SJSA1 (cell line): ENCODE data around the gene COL20A1. TPM values are rescaled to one million over a fixed set of nuclear protein-coding genes. Genes with fewer than 3 reads are reported as not detected.

Experiments
- DNase-seq, 2 experiments: peaks; one replicate each; pipeline ENCODE4 v3.0.0-alpha.2; 2015 to 2020; ENCODE audit warnings: low spot score in 2 of 2, low read depth in 1 of 2
- H3K27ac ChIP-seq: fragments of 250-450 bp; sonication (Bioruptor Pico); 2 replicates; pipeline ENCODE4 v1.5.1; 2020; ENCODE audit warnings: mild to moderate bottlenecking, moderate library complexity
- H3K27me3 ChIP-seq: fragments of 250-450 bp; sonication (Bioruptor Pico); replicated peaks from 2 replicates; pipeline ENCODE4 v1.5.1; 2020; ENCODE audit warnings: mild to moderate bottlenecking, moderate library complexity
- H3K36me3 ChIP-seq: fragments of 250-450 bp; sonication (Bioruptor Pico); 2 replicates; pipeline ENCODE4 v1.5.1; 2020; ENCODE audit warnings: mild to moderate bottlenecking
- H3K4me1 ChIP-seq: fragments of 250-450 bp; sonication (Bioruptor Pico); replicated peaks from 2 replicates; pipeline ENCODE4 v1.6.1; 2021; ENCODE audit warnings: mild to moderate bottlenecking
- H3K4me3 ChIP-seq: fragments of 250-450 bp; sonication (Bioruptor Pico); 2 replicates; pipeline ENCODE4 v1.5.1; 2020; ENCODE audit warnings: mild to moderate bottlenecking
- H3K9me3 ChIP-seq: fragments of 250-450 bp; sonication (Bioruptor Pico); replicated peaks from 2 replicates; pipeline ENCODE4 v1.5.1; 2020; ENCODE audit warnings: mild to moderate bottlenecking
- total RNA-seq: library from RNA; depleted of rRNA; stranded (reverse); fragments of >200 nt; shearing (Covaris generic); gene quantifications from 2 replicates; pipeline ENCODE4 v1.2.3, GENCODE V29; 2014

COL20A1 gene
- total RNA-seq, 1 experiment from 2014 or later = not detected

DNA sequence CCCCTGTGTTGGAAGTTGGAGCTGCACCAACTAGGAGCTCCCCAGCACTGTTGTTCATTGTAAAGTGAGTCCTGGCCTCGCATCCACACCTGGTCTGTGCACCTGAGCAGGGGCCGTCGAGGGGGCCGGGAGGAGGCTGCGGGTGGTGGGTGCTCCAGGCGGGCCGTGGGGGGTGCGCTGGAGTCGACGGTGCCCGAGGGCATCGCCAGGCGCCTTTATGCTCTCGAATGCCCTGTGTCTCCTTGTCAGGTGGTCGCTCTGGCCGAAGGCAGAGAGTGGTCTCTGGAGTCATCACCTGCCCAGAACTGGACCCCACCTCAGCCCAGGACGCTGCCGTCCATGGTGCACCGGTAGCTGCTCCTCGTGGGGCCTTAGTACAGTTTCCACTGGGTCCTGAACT is 16.0 kb upstream of the COL20A1 start:
- peaks cover 79% of the 10 kb centered on the region for H3K36me3 ChIP-seq
- no peak overlapping the region for H3K27ac ChIP-seq
- H3K4me1 ChIP-seq = peaks cover 12% of the 10 kb centered on the region
- H3K4me3 ChIP-seq = no peak overlapping the region
- no peaks in the 10 kb centered on the region; the same call in 1 of the 2 replicates for H3K27me3 ChIP-seq
- DNase-seq = no peak
- no peaks in the 10 kb centered on the region for H3K9me3 ChIP-seq

DNA sequence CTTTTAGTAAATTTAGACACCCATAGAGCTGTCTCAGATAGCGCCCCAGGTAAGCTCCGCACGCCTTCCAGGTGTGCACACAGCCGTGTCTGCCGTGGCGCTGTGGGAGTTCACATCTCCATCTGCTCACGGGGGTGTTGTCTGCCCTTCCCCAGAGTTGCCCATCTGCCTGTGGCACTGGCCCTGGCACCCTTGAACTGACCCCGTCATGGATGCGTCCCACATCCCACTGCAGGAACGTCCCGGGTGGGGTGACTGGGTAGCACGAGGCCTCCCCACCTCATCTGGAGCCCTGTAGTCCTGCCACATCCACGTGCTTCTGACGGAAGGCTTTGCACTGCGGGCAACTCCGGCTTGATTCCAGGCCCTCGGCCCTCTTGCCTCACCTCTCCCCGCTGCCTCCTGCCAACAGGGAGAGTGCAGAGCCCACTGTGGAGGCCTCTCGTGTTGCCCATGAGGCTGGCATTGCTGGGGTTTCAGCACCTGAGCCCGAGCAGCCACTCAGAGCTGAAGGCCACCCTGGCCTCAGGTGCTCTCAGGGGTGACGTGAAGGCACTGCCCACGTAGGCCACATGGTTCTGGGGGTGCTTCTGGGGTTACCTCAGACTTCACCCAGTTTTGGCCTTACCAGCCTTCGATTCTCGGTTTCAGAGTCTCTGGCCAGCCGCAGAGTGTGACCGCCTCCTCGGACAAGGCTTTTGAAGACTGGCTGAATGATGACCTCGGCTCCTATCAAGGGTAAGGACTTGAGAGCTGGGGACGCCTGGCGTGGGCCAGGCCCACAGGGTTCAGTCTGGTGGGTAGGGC is 15.3 kb upstream of the COL20A1 start:
- DNase-seq = no peak
- Histone ChIP-seq H3K4me1 (peaks cover 12% of the 10 kb centered on the region), H3K9me3 (no peaks in the 10 kb centered on the region), H3K4me3 (no peak overlapping the region), H3K36me3 (peaks cover 83% of the 10 kb centered on the region), H3K27ac (no peak overlapping the region), H3K27me3 (no peaks in the 10 kb centered on the region)

DNA sequence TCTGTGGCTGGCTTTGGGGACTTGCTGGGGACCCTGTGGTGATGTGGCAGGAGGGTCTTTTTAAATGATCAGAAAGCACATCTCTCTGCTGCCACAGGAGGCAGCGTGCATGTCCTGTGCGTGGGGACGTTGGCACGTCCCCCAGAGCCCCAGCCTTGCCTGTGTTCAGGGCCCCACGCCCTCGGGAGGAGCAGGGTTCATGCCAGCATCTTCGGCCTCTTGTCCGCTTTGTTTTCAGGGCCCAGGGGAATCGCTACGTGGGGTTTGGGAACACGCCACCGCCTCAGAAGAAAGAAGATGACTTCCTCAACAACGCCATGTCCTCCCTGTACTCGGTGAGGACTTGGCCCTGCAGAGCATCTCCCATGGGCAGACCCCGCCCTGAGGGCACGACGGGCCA is 14.3 kb upstream of the COL20A1 start:
- H3K27me3 ChIP-seq = no peaks in the 10 kb centered on the region
- no peak overlapping the region for H3K27ac ChIP-seq
- H3K4me3 ChIP-seq = no peak overlapping the region
- peaks cover 91% of the 10 kb centered on the region for H3K36me3 ChIP-seq
- no peak for DNase-seq
- H3K4me1 ChIP-seq = peaks cover 7% of the 10 kb centered on the region
- H3K9me3 ChIP-seq = no peaks in the 10 kb centered on the region

DNA sequence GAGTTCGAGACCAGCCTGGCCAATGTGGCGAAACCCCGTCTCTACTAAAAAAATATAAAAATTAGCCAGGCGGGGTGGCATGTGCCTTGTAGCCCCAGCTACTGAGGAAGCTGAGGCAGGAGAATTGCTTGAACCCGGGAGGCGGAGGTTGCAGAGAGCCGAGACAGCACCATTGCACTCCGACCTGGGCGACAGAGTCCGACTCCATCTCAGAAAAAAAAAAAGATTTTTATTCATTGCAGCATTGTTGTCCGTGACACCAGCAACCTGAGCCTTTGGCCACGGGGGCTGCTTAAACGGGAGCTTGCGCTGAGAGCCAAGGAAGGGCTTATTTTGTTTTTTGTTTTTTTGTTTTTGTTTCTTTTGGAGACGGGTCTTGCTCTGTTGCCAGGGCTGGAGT is 13.1 kb upstream of the COL20A1 start:
- no peak overlapping the region for H3K4me3 ChIP-seq
- H3K9me3 ChIP-seq = no peaks in the 10 kb centered on the region
- peaks cover 94% of the 10 kb centered on the region for H3K36me3 ChIP-seq
- no peaks in the 10 kb centered on the region for H3K4me1 ChIP-seq
- no peak for DNase-seq
- H3K27ac ChIP-seq = no peak overlapping the region
- no peaks in the 10 kb centered on the region for H3K27me3 ChIP-seq

DNA sequence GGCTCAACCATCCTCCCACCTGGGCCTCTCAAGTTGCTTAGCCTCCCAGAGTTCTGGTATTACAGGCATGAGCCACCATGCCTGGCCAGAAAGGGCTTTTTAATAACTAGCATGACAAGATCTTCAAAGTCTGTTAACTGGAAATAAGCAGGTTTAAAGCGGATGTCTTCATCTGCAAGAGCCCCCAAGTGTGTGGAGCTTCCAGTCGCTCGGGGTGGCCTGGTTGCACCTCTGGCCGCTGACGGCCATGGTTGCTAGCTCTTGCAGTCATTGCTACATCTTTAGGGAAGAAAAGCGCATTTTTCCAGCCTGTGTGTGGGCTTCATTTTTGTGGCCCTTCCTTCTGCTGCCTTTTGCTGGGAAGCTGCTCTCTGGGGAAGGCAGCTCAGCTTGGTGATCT is 12.6 kb upstream of the COL20A1 start:
- DNase-seq = no peak
- no peak overlapping the region for H3K4me3 ChIP-seq
- H3K27ac ChIP-seq = no peak overlapping the region
- peaks cover 94% of the 10 kb centered on the region for H3K36me3 ChIP-seq
- H3K4me1 ChIP-seq = no peaks in the 10 kb centered on the region
- no peaks in the 10 kb centered on the region for H3K27me3 ChIP-seq
- no peaks in the 10 kb centered on the region for H3K9me3 ChIP-seq

DNA sequence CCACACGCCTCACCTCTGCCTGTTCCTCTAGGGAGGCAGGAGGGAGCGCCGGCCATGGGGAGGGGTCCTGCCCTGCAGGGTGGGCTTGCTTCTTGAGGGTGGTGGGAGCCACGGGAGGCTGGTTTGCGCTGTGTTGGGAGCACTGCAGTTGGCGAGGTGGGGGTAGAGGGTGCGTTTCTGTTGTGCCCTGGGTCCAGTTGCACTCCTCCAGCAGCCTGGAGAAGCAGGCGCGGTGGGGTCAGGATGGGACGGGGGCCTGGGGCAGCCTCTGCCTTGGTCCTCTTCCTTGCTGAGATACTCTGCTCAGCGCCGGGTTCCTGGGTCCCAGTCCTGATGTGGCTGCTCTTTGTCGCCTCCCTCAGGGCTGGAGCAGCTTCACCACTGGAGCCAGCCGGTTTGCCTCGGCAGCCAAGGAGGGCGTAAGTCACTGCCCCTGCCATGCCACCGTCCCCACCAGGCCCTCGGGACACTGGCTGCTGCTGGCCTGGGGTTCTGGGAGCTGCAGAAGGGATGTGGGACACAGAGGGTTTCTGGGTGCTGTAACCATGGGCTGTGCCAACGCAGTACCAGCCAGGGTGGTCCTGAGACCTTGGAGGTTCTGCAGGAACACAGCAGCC is 11.9 kb upstream of the COL20A1 start:
- DNase-seq = no peak
- no peaks in the 10 kb centered on the region for H3K27me3 ChIP-seq

DNA sequence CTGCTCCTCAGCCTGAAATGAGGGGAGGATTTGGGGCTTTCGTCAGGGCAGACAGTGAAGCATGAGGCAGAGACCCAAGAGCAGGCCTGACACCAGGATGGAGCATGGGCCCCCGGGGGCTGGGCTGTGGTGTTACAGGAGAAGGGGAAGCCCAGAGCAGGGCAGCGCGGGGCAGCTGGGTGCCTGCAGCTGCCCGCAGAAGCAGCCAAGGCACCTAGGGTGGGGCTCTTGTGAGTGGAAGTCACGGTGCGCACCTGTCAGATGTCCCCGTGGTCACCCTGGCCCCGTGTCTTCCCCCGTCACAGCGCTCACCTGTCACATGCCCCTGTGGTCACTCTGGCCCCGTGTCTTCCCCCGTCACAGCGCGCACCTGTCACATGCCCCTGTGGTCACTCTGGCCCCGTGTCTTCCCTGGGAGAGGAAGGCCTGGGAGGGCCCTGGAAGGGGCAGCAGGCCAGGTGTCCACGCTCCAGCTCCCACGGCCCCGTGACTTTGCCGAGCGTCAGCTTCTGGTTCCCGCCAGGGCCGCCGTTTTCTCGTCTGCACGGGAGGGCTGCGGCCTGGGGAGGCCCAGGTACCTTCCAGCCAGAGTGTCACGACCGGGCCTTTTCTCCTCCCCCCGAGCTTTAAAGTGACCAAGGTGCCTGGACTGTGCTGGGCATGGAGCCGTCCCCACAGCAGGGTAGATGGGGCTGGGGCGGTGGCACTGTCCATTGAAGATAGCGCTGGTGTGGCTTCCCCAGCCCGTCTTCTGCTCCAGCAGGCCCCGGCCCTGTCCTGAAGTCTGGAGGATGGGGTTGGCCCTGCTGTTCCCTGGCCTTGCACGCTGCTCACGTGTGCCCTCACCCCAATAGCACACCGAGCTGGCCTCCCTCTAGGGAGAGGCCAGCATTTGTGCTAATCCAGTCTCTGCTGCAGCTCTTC is 11.0 kb upstream of the COL20A1 start:
- Histone ChIP-seq H3K27me3 (no peaks in the 10 kb centered on the region), H3K36me3 (peaks cover 88% of the 10 kb centered on the region)

More for the DNA sequence above, 11.9 kb upstream of the COL20A1 start:
- Histone ChIP-seq H3K36me3 (peaks cover 94% of the 10 kb centered on the region), H3K27ac (no peak overlapping the region), H3K4me3 (no peak overlapping the region), H3K4me1 (no peaks in the 10 kb centered on the region), H3K9me3 (no peaks in the 10 kb centered on the region)

DNA sequence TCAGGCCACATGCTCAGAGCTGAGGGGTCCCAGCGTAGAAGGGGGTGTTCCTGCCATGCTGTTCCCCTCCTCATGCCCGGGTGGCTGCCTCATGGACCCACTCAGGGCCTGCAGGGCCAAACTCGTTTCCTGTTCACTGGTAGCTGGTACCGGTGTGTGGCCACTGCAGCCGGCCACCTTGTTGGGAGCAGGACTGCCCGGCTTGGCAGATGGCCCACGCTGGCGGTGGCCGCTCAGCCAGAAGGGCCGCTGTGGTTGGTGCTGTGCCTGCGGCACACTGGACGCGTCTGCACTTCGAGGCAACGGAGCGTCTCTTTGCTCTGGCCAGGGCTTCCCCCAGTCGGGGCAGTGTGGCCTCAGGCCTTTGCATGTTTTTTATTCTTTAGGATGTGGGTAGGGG is 10.0 kb upstream of the COL20A1 start:
- Histone ChIP-seq H3K27ac (no peak overlapping the region), H3K9me3 (no peaks in the 10 kb centered on the region), H3K4me3 (no peak overlapping the region), H3K27me3 (no peaks in the 10 kb centered on the region), H3K4me1 (no peaks in the 10 kb centered on the region), H3K36me3 (peaks cover 86% of the 10 kb centered on the region)
- DNase-seq = no peak

More for the DNA sequence above, 11.0 kb upstream of the COL20A1 start:
- Histone ChIP-seq H3K4me1 (no peaks in the 10 kb centered on the region), H3K27ac (no peak overlapping the region), H3K9me3 (no peaks in the 10 kb centered on the region), H3K4me3 (no peak overlapping the region)
- no peak for DNase-seq

DNA sequence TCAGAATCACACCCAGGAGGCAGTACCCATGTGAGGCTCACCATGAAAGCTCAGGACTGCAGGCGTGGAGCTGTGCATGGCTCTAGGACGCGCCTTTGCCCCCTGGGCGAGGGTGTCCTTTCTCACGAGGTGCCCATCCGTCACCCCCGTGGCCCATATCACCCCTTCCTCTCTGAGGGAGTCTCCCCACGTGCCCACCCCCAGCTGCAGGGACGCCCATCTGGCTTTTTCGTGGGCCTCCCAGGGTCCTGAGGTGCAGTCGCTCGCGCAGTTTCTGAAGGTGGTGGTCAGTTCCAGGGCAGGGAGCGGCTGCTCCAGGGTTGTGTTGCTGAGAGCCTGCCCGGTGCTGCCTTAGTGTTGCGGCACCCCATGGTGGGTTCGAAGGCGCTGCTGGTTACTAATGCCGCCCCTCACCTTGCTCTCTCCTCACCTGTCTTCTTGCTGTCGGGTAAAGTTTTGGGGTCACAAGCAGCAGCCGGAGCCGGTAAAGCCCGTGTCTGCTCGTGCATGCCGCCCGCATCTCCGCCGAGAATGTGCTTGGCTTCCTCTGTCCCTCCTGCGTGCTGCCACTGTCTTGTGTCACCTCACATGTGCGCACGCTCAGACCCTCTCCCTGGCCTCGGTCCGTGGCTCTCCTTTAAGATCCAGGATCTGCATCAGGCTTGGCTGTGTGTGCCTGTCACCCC is 9.4 kb upstream of the COL20A1 start:
- no peak overlapping the region for H3K27ac ChIP-seq
- H3K4me1 ChIP-seq = no peaks in the 10 kb centered on the region
- H3K9me3 ChIP-seq = no peaks in the 10 kb centered on the region
- H3K4me3 ChIP-seq = no peak overlapping the region
- DNase-seq = no peak
- no peaks in the 10 kb centered on the region for H3K27me3 ChIP-seq
- peaks cover 86% of the 10 kb centered on the region for H3K36me3 ChIP-seq

DNA sequence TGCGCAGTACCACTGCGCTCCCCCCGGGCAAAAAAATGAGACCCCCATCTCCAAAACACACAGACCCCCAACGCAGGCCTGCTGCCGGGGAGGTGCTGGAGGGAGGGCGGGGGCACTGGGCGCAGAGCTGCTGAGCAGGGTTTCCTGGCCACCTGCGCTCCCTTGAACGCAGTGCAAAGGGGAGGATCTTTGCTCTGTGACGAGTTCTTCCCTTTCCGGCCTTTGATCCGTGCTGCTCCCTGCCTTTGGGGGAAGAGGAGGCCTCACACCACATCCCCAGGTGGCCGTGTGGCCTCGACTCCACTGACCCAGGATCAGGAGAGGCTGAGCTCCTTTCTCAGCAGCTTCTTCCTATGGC is 8.9 kb upstream of the COL20A1 start:
- no peak overlapping the region for H3K27ac ChIP-seq
- peaks cover 86% of the 10 kb centered on the region for H3K36me3 ChIP-seq
- no peaks in the 10 kb centered on the region for H3K27me3 ChIP-seq
- H3K4me1 ChIP-seq = no peaks in the 10 kb centered on the region
- H3K9me3 ChIP-seq = no peaks in the 10 kb centered on the region
- H3K4me3 ChIP-seq = no peak overlapping the region
- no peak for DNase-seq

DNA sequence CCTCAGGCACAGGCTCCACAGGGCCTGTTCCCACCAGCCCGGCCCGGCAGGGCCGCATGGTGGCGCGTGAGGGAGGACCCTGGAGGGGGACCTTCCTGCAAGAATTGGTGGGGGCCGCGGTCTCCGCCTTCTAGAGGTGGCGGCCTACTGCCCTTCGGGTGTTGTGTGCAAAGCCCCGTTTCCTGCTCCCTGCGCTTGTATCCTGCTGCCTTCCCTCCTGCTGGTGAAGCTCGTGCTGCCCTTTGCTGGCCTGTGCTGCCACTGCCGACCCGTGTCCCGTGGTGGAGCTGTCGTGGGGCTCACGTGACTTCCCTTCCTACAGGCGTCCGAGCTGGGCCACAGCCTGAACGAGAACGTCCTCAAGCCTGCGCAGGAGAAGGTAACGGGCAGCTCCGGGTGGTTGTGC is 8.4 kb upstream of the COL20A1 start:
- Histone ChIP-seq H3K4me1 (no peaks in the 10 kb centered on the region), H3K4me3 (no peak overlapping the region), H3K27ac (no peak overlapping the region), H3K9me3 (no peaks in the 10 kb centered on the region), H3K27me3 (no peaks in the 10 kb centered on the region), H3K36me3 (peaks cover 86% of the 10 kb centered on the region)
- no peak for DNase-seq

DNA sequence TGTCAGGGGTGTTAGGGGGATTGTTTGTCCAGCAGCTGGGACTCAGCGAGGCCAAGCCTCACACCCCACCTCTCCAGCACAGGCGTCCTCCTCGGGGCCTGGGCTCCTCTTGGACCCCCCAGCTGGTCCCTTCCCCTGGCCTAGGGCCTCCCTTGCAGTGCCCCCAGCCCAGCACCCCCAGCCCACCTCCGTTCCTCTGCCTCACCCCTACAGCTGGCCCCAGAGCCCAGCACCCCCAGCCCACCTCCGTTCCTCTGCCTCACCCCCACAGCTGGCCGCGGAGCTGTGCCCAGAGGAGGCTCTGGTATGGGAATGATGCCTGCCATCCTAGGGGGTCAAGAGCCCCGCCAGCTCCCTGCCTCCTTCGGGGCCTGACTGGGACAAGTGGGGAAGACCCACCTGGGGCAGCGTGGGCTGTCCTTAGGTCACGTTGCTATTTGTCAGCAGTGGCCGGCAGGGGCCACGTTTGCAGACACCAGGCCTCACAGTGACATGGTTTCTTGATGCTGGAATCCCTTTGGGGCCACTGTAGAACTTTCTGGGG is 7.9 kb upstream of the COL20A1 start:
- Histone ChIP-seq H3K27me3 (no peaks in the 10 kb centered on the region), H3K9me3 (no peaks in the 10 kb centered on the region), H3K4me3 (no peak overlapping the region), H3K27ac (no peak overlapping the region), H3K4me1 (no peaks in the 10 kb centered on the region), H3K36me3 (peaks cover 80% of the 10 kb centered on the region)
- DNase-seq = no peak
